Measurements from ENCODE around the gene EHHADH. TPM values are rescaled to one million over a fixed set of nuclear protein-coding genes. Genes with fewer than 3 reads are reported as not detected.
A peak's percentile ranks its signal among the peaks of the same experiment; 100 is the strongest.

The EHHADH gene
- total and polyA plus RNA-seq, 8 donors, result 7.4 to 13.5 (median 12.0) TPM

DNA sequence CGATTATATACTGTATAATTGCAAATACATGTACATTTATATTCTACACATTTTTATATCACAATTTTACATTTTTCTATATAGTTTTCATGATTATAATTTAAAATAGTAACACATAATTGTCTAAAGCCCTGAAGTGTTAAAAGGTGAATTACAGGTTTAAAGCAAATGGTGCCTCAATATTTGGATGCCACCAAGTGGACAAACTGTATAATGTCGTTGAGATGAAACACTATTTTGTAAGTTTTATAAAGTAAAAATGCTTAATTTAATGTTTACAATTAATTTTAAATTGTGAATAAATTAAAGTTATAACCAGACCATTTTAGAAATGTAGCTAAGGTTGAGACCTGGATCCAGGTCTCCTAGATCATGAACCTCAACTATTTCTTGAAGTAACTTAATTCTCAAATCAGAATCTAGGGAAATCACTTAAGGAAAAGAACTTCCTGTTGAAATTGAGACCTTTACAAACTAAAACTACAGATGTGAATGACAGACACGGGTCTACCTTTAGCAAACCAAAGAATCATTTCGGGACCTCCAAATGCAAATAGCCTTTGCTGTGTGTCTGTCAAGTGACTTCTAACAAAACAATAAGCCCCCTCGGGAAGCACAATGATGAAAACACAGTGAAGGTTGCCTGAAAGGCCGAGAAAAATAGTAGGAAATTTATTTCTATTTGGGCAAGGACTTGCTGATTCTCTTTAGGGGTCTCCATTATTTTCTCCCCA, 37.8 kb downstream of the EHHADH start:
- Histone ChIP-seq H3K9me3 (no peaks in the 10 kb centered on the region), H3K27me3 (no peaks in the 10 kb centered on the region), H3K36me3 (no peaks in the 10 kb centered on the region), H3K4me1 (no peaks in the 10 kb centered on the region), H3K27ac (peak overlapping the region; percentile 52 to 74), H3K4me3 (peak overlapping the region; percentile 2 to 28)
- DNase-seq (peak in 2 of 4 donors; percentile 1 to 12), ATAC-seq (peak; percentile 83)
- TF ChIP-seq, protein P1, sequence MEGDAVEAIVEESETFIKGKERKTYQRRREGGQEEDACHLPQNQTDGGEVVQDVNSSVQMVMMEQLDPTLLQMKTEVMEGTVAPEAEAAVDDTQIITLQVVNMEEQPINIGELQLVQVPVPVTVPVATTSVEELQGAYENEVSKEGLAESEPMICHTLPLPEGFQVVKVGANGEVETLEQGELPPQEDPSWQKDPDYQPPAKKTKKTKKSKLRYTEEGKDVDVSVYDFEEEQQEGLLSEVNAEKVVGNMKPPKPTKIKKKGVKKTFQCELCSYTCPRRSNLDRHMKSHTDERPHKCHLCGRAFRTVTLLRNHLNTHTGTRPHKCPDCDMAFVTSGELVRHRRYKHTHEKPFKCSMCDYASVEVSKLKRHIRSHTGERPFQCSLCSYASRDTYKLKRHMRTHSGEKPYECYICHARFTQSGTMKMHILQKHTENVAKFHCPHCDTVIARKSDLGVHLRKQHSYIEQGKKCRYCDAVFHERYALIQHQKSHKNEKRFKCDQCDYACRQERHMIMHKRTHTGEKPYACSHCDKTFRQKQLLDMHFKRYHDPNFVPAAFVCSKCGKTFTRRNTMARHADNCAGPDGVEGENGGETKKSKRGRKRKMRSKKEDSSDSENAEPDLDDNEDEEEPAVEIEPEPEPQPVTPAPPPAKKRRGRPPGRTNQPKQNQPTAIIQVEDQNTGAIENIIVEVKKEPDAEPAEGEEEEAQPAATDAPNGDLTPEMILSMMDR (IDR thresholded peaks at IDR 0.05), result peak; percentile 18 to 57
- intact Hi-C loops (cut with DNase I), result no loop called here

GRCh38 chr3:185212559-185212958, 41.3 kb downstream of the EHHADH start:
- H3K36me3 ChIP-seq, result peaks cover 0 to 3% of the 10 kb centered on the region in 2 donors
- ATAC-seq, result no peak
- H3K27ac ChIP-seq, result no peak overlapping the region
- no peaks in the 10 kb centered on the region for H3K9me3 ChIP-seq
- DNase-seq, result no peak
- H3K4me3 ChIP-seq, result no peak overlapping the region
- intact Hi-C loops (cut with DNase I), result no loop called here
- TF ChIP-seq, protein P1 (IDR thresholded peaks at IDR 0.05), result no peak
- H3K4me1 ChIP-seq, result no peaks in the 10 kb centered on the region
- no peaks in the 10 kb centered on the region for H3K27me3 ChIP-seq

DNA sequence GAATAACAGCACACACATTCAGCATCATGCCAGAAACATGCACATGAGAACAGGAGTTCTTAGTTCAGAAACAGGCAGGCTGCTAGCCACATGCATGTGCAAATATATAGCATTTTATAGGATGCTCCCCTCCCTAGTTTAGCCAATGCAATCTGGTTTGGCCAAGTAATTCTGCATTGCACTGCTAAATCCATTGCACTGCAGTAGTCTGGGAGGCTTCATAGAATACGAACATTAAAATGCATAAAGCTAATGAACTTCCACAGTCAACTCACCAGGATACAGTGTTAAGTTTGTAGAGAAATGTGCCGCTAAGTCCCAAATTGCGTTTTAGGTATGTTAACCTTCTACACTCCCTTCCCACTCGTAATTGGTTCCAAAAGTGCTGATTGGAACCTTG, 41.8 kb downstream of the EHHADH start:
- Histone ChIP-seq H3K36me3 (peaks cover 0 to 3% of the 10 kb centered on the region in 2 donors), H3K9me3 (no peaks in the 10 kb centered on the region), H3K4me1 (no peaks in the 10 kb centered on the region), H3K27me3 (no peaks in the 10 kb centered on the region), H3K4me3 (no peak overlapping the region), H3K27ac (no peak overlapping the region)
- ATAC-seq, result no peak
- TF ChIP-seq, protein P1 (IDR thresholded peaks at IDR 0.05), result no peak
- no peak for DNase-seq
- intact Hi-C loops (cut with DNase I), result no loop called here

DNA sequence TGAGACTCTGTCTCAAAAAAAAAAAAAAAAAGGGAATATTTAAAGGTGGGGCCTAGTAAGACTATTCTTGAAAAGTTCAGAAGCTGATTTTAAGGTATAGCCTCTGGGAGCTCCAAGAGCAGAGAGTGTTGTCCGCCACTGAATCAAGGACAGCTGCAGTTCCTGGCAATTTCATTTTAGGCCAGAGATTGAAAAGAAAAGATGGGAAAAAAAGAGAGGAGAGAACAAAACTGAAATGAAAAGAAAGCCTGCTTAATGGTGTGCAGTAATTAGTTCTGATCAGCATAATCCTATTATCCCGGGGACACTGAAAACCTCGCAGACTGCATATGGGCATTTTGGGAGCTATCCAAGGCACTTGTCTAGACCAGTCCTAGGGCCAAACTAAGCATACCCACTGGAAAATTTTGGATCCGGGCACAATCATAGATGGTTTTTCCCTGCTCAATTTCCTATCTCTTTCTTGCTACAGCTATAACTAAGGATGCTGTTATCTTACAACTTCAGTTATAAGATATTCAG, 43.2 kb downstream of the EHHADH start:
- ATAC-seq, result no peak
- intact Hi-C loops (cut with DNase I), result no loop called here
- TF ChIP-seq, protein P1 (IDR thresholded peaks at IDR 0.05), result no peak

DNA sequence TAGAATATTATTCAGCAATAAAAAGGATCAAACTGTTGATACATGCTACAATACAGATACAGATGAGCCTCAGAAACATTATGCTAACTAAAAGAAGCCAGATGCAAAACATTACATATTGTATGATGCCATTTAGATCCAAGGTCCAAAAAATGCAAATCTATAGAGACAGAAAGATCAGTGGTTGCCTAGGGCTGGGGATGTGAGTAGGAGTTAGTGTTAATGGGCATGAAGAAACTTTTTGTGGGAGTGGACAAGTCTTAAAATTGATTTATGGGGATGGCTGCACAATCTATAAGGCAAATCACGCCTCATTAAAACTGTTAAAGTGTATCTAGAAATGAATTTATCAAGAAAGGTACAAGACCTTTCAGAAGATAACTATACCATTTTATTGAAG, 45.0 kb downstream of the EHHADH start:
- DNase-seq, result no peak
- TF ChIP-seq, protein P1 (IDR thresholded peaks at IDR 0.05), result no peak
- Histone ChIP-seq H3K9me3 (no peaks in the 10 kb centered on the region), H3K27ac (no peak overlapping the region), H3K36me3 (peaks cover 3 to 8% of the 10 kb centered on the region in 2 donors), H3K4me1 (no peaks in the 10 kb centered on the region), H3K27me3 (no peaks in the 10 kb centered on the region), H3K4me3 (no peak overlapping the region)
- ATAC-seq, result no peak
- intact Hi-C loops (cut with DNase I), result no loop called here

More for the DNA sequence above, 43.2 kb downstream of the EHHADH start:
- no peak for DNase-seq
- Histone ChIP-seq H3K36me3 (peaks cover 0 to 3% of the 10 kb centered on the region in 2 donors), H3K4me3 (no peak overlapping the region), H3K27me3 (no peaks in the 10 kb centered on the region), H3K9me3 (no peaks in the 10 kb centered on the region), H3K27ac (no peak overlapping the region), H3K4me1 (no peaks in the 10 kb centered on the region)
